Measurements from ENCODE around the gene PACRG.

- TF ChIP-seq POLR2AphosphoS5 (IDR thresholded peaks at IDR 0.05; ENCODE audit: low read depth, low read length) (no peak), TAF1 (IDR thresholded peaks at IDR 0.05; ENCODE audit: borderline replicate concordance, insufficient read depth, low read length) (no peak), REST (IDR thresholded peaks at IDR 0.05; ENCODE audit: insufficient read depth in 1 of 2, low read depth in 2 of 2, low read length in 2 of 2) (no peak)
These were observed 242.5 kb downstream of the PACRG start for GRCh38 chr6:162970246-162970645.
